ENCODE results near the gene OSBPL10. TPM values are rescaled to one million over a fixed set of nuclear protein-coding genes. Genes with fewer than 3 reads are reported as not detected.
"Not testable (repeated sequence)": the region's sequence is repeated elsewhere in the genome, so short reads cannot be mapped to it uniquely, and the experiment has no call there.

OSBPL10 gene
- total and polyA plus RNA-seq, 4 experiments from 2014 or later: 0.95 TPM; not detected in 3

DNA sequence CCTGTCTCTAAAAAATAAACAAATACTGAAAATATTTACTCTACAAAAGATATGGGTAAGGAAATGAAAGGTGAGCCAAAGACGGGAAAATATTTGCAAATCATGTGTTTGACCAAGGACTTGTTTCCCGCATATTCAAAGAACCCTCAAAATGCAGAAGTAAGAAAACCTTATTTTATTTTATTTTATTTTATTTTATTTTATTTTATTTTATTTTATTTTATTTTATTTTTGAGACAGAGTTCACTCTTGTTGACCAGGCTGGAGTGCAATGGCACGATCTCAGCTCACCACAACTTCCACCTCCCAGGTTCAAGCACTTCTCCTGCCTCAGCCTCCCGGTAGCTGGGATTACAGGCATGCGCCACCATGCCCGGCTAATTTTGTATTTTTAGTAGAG is 11.9 kb upstream of the OSBPL10 start:
- DNase-seq; H3K4me3 Mint-ChIP-seq; H3K27ac ChIP-seq (ENCODE audit: low read depth, low read length); H3K4me1 ChIP-seq (ENCODE audit: insufficient read depth, low read length); POLR2A ChIA-PET (ENCODE audit: partially characterized antibody); H3K27me3 Mint-ChIP-seq; CTCF ChIA-PET (ENCODE audit: partially characterized antibody); H3K36me3 ChIP-seq (ENCODE audit: insufficient read depth, low read length); H3K9me3 ChIP-seq (ENCODE audit: control insufficient read depth in 1 of 2, low read length in 2 of 2); H3K27ac Mint-ChIP-seq; H3K36me3 Mint-ChIP-seq; intact Hi-C loops (cut with micrococcal nuclease); H3K4me1 Mint-ChIP-seq; H3K4me3 ChIP-seq (ENCODE audit: low read length in 2 of 2); H3K27me3 ChIP-seq (ENCODE audit: insufficient read depth, low read length): not testable (repeated sequence)
- peaks cover 0 to 24% (median 15%) of the 10 kb centered on the region in 8 donors for H3K9me3 Mint-ChIP-seq

- DNase-seq: no peak
- H3K27me3 ChIP-seq (ENCODE audit: insufficient read depth, low read length): no peaks in the 10 kb centered on the region
- H3K4me3 ChIP-seq (ENCODE audit: low read length in 2 of 2): no peak overlapping the region
- Mint-ChIP-seq H3K4me1 (no peaks in the 10 kb centered on the region), H3K36me3 (no peaks in the 10 kb centered on the region), H3K27ac (no peak overlapping the region), H3K4me3 (no peak overlapping the region), H3K9me3 (peaks cover 0 to 22% (median 7%) of the 10 kb centered on the region in 8 donors), H3K27me3 (peaks cover 2 to 3% of the 10 kb centered on the region in 2 donors)
- no peaks in the 10 kb centered on the region for H3K4me1 ChIP-seq (ENCODE audit: insufficient read depth, low read length)
- H3K36me3 ChIP-seq (ENCODE audit: insufficient read depth, low read length): no peaks in the 10 kb centered on the region
- CTCF ChIA-PET (ENCODE audit: partially characterized antibody): no interaction called here
- no peaks in the 10 kb centered on the region for H3K9me3 ChIP-seq (ENCODE audit: control insufficient read depth in 1 of 2, low read length in 2 of 2)
- H3K27ac ChIP-seq (ENCODE audit: low read depth, low read length): no peak overlapping the region
- intact Hi-C loops (cut with micrococcal nuclease): no loop called here
- POLR2A ChIA-PET (ENCODE audit: partially characterized antibody): no interaction called here
Measured at GRCh38 chr3:31988271-31988670, 7.2 kb upstream of the OSBPL10 start.

GRCh38 chr3:31985831-31986230 is 4.8 kb upstream of the OSBPL10 start:
- ChIA-PET CTCF (ENCODE audit: partially characterized antibody) (no interaction called here), POLR2A (ENCODE audit: partially characterized antibody) (no interaction called here)
- Mint-ChIP-seq H3K36me3 (no peaks in the 10 kb centered on the region), H3K4me1 (peaks cover 0 to 9% (median 3%) of the 10 kb centered on the region in 4 donors), H3K4me3 (no peak overlapping the region), H3K27me3 (peaks cover 7 to 17% of the 10 kb centered on the region in 2 donors), H3K9me3 (peaks cover 0 to 14% (median 2%) of the 10 kb centered on the region in 8 donors), H3K27ac (no peak overlapping the region)
- no peaks in the 10 kb centered on the region for H3K9me3 ChIP-seq (ENCODE audit: control insufficient read depth in 1 of 2, low read length in 2 of 2)
- DNase-seq: no peak
- intact Hi-C loops (cut with micrococcal nuclease): no loop called here
- H3K36me3 ChIP-seq (ENCODE audit: insufficient read depth, low read length): no peaks in the 10 kb centered on the region
- no peak overlapping the region for H3K4me3 ChIP-seq (ENCODE audit: low read length in 2 of 2)
- H3K4me1 ChIP-seq (ENCODE audit: insufficient read depth, low read length): no peaks in the 10 kb centered on the region
- H3K27me3 ChIP-seq (ENCODE audit: insufficient read depth, low read length): peaks cover 6% of the 10 kb centered on the region
- H3K27ac ChIP-seq (ENCODE audit: low read depth, low read length): no peak overlapping the region

DNA sequence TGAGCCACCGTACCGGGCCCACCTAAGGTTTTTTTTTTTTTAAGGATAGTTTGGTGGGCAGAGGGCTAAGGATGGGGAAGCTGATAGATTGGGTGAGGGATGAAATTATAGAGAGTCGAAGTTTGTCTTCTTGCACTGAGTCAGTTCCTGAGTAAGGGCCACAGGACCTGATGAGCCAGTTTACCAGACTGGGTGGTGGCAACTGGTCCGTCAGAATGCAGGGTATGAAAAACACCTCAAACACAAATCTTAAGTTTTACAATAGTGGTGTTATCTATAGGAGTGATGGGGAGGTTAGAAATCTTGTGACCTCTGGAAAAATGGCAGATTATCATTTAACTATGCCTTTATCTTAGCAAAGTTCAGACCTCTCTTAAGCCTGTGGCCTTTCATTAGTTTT is 3.3 kb upstream of the OSBPL10 start:
- peaks cover 11 to 23% of the 10 kb centered on the region in 2 donors for H3K27me3 Mint-ChIP-seq
- DNase-seq: no peak
- ChIA-PET POLR2A (ENCODE audit: partially characterized antibody) (no interaction called here), CTCF (ENCODE audit: partially characterized antibody) (interaction anchor here (0.7 kb wide), 1 partner anchor 391 kb away, joined by 3 read pairs; no protein-coding TSS in a partner anchor)
- H3K36me3 ChIP-seq (ENCODE audit: insufficient read depth, low read length): no peaks in the 10 kb centered on the region
- H3K9me3 ChIP-seq (ENCODE audit: control insufficient read depth in 1 of 2, low read length in 2 of 2): no peaks in the 10 kb centered on the region
- intact Hi-C loops (cut with micrococcal nuclease): no loop called here
- peaks cover 0 to 14% (median 2%) of the 10 kb centered on the region in 8 donors for H3K9me3 Mint-ChIP-seq
- no peak overlapping the region for H3K4me3 Mint-ChIP-seq
- no peaks in the 10 kb centered on the region for H3K36me3 Mint-ChIP-seq
- H3K27ac Mint-ChIP-seq: no peak overlapping the region
- peaks cover 7% of the 10 kb centered on the region for H3K4me1 ChIP-seq (ENCODE audit: insufficient read depth, low read length)
- H3K4me3 ChIP-seq (ENCODE audit: low read length in 2 of 2): no peak overlapping the region
- H3K4me1 Mint-ChIP-seq: peaks cover 7 to 20% (median 9%) of the 10 kb centered on the region in 4 donors
- peaks cover 10% of the 10 kb centered on the region for H3K27me3 ChIP-seq (ENCODE audit: insufficient read depth, low read length)
- no peak overlapping the region for H3K27ac ChIP-seq (ENCODE audit: low read depth, low read length)

- intact Hi-C loops (cut with micrococcal nuclease): no loop called here
- H3K36me3 Mint-ChIP-seq: no peaks in the 10 kb centered on the region
- Histone ChIP-seq H3K4me1 (ENCODE audit: insufficient read depth, low read length) (peaks cover 7% of the 10 kb centered on the region), H3K4me3 (ENCODE audit: low read length in 2 of 2) (peak overlapping the region in 1 of 2 donors; percentile 46), H3K9me3 (ENCODE audit: control insufficient read depth in 1 of 2, low read length in 2 of 2) (no peaks in the 10 kb centered on the region), H3K27me3 (ENCODE audit: insufficient read depth, low read length) (peaks cover 15% of the 10 kb centered on the region), H3K36me3 (ENCODE audit: insufficient read depth, low read length) (no peaks in the 10 kb centered on the region), H3K27ac (ENCODE audit: low read depth, low read length) (no peak overlapping the region)
- H3K4me3 Mint-ChIP-seq: peak overlapping the region; percentile 75 to 87 (median 85)
- POLR2A ChIA-PET (ENCODE audit: partially characterized antibody): no interaction called here
- H3K27ac Mint-ChIP-seq: no peak overlapping the region
- CTCF ChIA-PET (ENCODE audit: partially characterized antibody): no interaction called here
- peak; percentile 28 to 42 (median 38) for DNase-seq
- H3K4me1 Mint-ChIP-seq: peaks cover 8 to 24% (median 11%) of the 10 kb centered on the region in 4 donors
- H3K27me3 Mint-ChIP-seq: peaks cover 28 to 41% of the 10 kb centered on the region in 2 donors
- peaks cover 0 to 3% (median 0%) of the 10 kb centered on the region in 8 donors for H3K9me3 Mint-ChIP-seq
Measured at GRCh38 chr3:31980530-31981205, 394 bp downstream of the OSBPL10 start.

DNA sequence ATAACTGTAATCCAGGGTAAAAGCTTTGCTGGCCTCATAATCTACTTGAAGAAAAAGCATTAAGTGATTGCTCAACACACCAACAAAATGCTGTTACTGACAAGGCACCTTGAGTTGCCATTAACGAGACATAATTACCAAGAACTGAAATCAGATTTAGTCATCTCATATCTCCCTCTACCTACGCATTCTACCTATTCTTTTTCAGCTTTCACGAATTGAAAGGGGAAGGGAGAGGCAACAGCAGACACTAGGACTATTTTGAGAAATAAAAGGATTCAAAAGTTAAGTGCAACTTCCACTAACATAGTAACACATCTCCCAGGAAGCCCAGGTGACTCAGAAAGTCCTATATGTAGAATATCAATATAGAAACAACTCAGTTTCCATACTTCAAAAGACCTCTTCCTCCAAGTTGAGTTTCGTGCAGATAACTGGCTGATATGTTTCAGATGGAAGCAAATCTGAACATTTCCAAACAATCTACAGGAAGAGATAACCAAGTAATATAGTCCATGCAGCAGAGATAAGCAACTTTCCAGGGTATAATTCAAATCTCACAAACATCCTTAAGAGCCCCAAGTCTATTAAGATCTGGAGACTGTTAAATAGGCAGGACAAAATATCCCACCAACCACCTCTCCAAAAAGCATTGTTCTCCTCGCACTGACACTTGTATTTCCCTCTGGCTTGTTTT is 1.9 kb downstream of the OSBPL10 start:
- ChIA-PET CTCF (ENCODE audit: partially characterized antibody) (no interaction called here), POLR2A (ENCODE audit: partially characterized antibody) (no interaction called here)
- H3K9me3 ChIP-seq (ENCODE audit: control insufficient read depth in 1 of 2, low read length in 2 of 2): no peaks in the 10 kb centered on the region
- no peak for DNase-seq
- peaks cover 8 to 24% (median 11%) of the 10 kb centered on the region in 4 donors for H3K4me1 Mint-ChIP-seq
- peaks cover 15% of the 10 kb centered on the region for H3K27me3 ChIP-seq (ENCODE audit: insufficient read depth, low read length)
- intact Hi-C loops (cut with micrococcal nuclease): no loop called here
- H3K36me3 Mint-ChIP-seq: no peaks in the 10 kb centered on the region
- peaks cover 7% of the 10 kb centered on the region for H3K4me1 ChIP-seq (ENCODE audit: insufficient read depth, low read length)
- H3K27ac ChIP-seq (ENCODE audit: low read depth, low read length): no peak overlapping the region
- peaks cover 0 to 3% (median 0%) of the 10 kb centered on the region in 8 donors for H3K9me3 Mint-ChIP-seq
- peaks cover 29 to 46% of the 10 kb centered on the region in 2 donors for H3K27me3 Mint-ChIP-seq
- H3K4me3 Mint-ChIP-seq: peak overlapping the region in 7 of 8 donors; percentile 12 to 82 (median 48)
- no peaks in the 10 kb centered on the region for H3K36me3 ChIP-seq (ENCODE audit: insufficient read depth, low read length)
- H3K4me3 ChIP-seq (ENCODE audit: low read length in 2 of 2): no peak overlapping the region
- H3K27ac Mint-ChIP-seq: no peak overlapping the region

DNA sequence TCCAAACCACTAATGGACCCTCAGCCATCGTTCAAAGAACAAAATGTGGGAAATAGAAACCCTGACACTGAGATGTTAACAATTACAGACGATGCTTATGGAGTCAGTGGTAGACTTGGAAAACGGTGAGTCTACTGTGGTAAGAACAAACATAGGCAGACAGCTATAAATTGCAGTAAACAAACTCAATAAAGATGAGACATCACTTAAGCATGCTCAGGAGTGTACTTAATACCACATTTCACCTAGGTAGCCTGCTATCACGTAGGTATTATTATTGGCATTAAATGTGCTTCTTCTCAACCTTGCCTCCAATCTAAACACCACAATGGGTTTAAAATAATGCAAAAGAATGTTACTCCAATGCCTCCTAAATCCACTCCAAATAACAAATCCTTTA is 2.5 kb downstream of the OSBPL10 start:
- H3K4me3 ChIP-seq (ENCODE audit: low read length in 2 of 2): no peak overlapping the region
- no peaks in the 10 kb centered on the region for H3K36me3 Mint-ChIP-seq
- intact Hi-C loops (cut with micrococcal nuclease): no loop called here
- no peaks in the 10 kb centered on the region for H3K9me3 ChIP-seq (ENCODE audit: control insufficient read depth in 1 of 2, low read length in 2 of 2)
- peaks cover 0 to 3% (median 0%) of the 10 kb centered on the region in 8 donors for H3K9me3 Mint-ChIP-seq
- ChIA-PET POLR2A (ENCODE audit: partially characterized antibody) (no interaction called here), CTCF (ENCODE audit: partially characterized antibody) (no interaction called here)
- DNase-seq: no peak
- H3K4me1 Mint-ChIP-seq: peaks cover 8 to 24% (median 11%) of the 10 kb centered on the region in 4 donors
- peaks cover 29 to 47% of the 10 kb centered on the region in 2 donors for H3K27me3 Mint-ChIP-seq
- no peak overlapping the region for H3K27ac Mint-ChIP-seq
- peaks cover 7% of the 10 kb centered on the region for H3K4me1 ChIP-seq (ENCODE audit: insufficient read depth, low read length)
- H3K27ac ChIP-seq (ENCODE audit: low read depth, low read length): no peak overlapping the region
- H3K36me3 ChIP-seq (ENCODE audit: insufficient read depth, low read length): no peaks in the 10 kb centered on the region
- H3K4me3 Mint-ChIP-seq: no peak overlapping the region
- H3K27me3 ChIP-seq (ENCODE audit: insufficient read depth, low read length): peaks cover 15% of the 10 kb centered on the region
